SK-N-MC (cell line): ENCODE data around the gene CEBPZOS.
"Not testable (repeated sequence)": the region's sequence is repeated elsewhere in the genome, so short reads cannot be mapped to it uniquely, and the experiment has no call there.

Experiments used
- EZH2 ChIP-seq: fragments of 200-600 bp; sonication (generic); IDR thresholded peaks from one replicate; pipeline ENCODE4 v1.6.1; 2017; ENCODE audit warnings: antibody characterized with exemption
- FOXP2 ChIP-seq: optimal IDR thresholded peaks from 2 replicates; pipeline ENCODE3; 2011; ENCODE audit warnings: mild to moderate bottlenecking, moderate library complexity; ENCODE audit not compliant: insufficient read depth; ENCODE audit errors: extremely low read length, control extremely low read depth
- POLR2AphosphoS5 ChIP-seq: IDR thresholded peaks from 2 replicates; pipeline ENCODE4 v1.6.1; 2012; ENCODE audit warnings: mild to moderate bottlenecking, low read depth, low read length, borderline replicate concordance

GRCh38 chr2:37195862-37196319, 405 bp upstream of the CEBPZOS start:
- not testable (repeated sequence) for TF ChIP-seq EZH2, FOXP2, POLR2AphosphoS5
